HL-60 (cell line): ENCODE results near the gene RLIM.

ENCODE experiments used
- DNase-seq, 2 experiments: peaks; one replicate each; pipeline ENCODE4 v3.0.0-alpha.2; 2010 to 2020; ENCODE audit warnings: low read depth in 1 of 2, low spot score in 1 of 2
- H3K27ac ChIP-seq: fragments of 250-450 bp; sonication (Bioruptor Pico); replicated peaks from 2 replicates; pipeline ENCODE4 v1.5.1; 2020; ENCODE audit warnings: mild to moderate bottlenecking, moderate library complexity
- H3K27me3 ChIP-seq: fragments of 250-450 bp; sonication (Bioruptor Pico); 2 replicates; pipeline ENCODE4 v1.5.1; 2021; ENCODE audit warnings: mild to moderate bottlenecking, moderate library complexity; ENCODE audit not compliant: insufficient read depth, poor library complexity, severe bottlenecking
- H3K4me3 ChIP-seq: replicated peaks from 2 replicates; pipeline ENCODE4 v1.5.1; 2011; ENCODE audit warnings: mild to moderate bottlenecking, control low read depth, low read length; ENCODE audit not compliant: insufficient read depth
- GABPA ChIP-seq: IDR thresholded peaks from 2 replicates; pipeline ENCODE4 v1.6.1; 2012; ENCODE audit warnings: low read depth
- POLR2AphosphoS5 ChIP-seq: IDR thresholded peaks from 2 replicates; pipeline ENCODE4 v1.6.1; 2012; ENCODE audit warnings: low read depth
- SPI1 ChIP-seq: IDR thresholded peaks from 2 replicates; pipeline ENCODE4 v1.6.1; 2012; ENCODE audit warnings: low read depth, mild to moderate bottlenecking, borderline replicate concordance
- TF ChIP-seq, protein P1 (sequence below): IDR thresholded peaks from 2 replicates; pipeline ENCODE4 v1.6.1; 2012; ENCODE audit warnings: low read depth; ENCODE audit not compliant: insufficient replicate concordance
- TF ChIP-seq, protein P2 (sequence below): IDR thresholded peaks from one replicate; pipeline ENCODE4 v1.5.1; 2011; ENCODE audit warnings: low read length, control low read depth, inconsistent platforms; ENCODE audit not compliant: insufficient read depth

RLIM gene

DNA sequence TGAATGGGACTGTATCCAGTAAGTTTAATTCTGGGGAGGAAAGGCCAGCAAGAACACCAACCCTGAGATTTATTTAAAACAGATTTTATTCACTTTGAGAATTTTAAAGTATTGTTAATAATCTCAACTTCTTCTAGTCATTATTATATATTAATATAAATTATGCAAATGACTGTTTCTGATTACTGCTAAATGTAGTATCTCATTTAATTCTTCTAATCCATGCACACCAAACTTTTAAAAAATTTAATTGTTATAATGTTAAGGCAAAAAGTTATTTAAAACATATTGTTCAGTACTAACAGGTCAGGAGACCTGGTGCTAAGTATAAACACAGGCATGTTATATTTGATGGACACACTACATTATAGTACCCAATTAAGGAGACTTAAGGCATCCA lies 8.1 kb downstream of the RLIM start:
- Histone ChIP-seq H3K27me3 (no peaks in the 10 kb centered on the region), H3K4me3 (no peak overlapping the region), H3K27ac (no peak overlapping the region)
- no peak for DNase-seq
- TF ChIP-seq POLR2AphosphoS5, result no peak

DNA sequence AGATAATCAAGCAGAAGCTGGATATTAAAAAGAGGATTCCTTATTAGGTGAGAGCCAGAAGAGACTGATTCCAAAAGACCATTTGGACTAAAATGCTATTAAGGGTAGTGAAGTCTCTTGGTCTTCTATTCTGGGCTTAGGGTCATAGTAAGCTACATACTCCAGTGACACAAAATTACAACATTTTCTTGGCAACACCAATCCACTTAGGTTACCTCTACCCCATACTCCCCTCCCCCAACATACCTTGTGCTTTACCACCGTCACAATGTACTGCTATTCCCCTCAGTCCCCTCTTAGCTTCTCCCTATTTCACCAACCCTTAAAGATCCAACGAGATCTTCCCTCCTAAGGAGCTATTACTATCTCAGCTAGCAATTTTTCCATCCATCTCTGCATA lies 11.4 kb downstream of the RLIM start:
- H3K27ac ChIP-seq, result no peak overlapping the region
- no peaks in the 10 kb centered on the region for H3K27me3 ChIP-seq
- TF ChIP-seq SPI1 (no peak), POLR2AphosphoS5 (no peak), GABPA (no peak)
- TF ChIP-seq, protein P1, sequence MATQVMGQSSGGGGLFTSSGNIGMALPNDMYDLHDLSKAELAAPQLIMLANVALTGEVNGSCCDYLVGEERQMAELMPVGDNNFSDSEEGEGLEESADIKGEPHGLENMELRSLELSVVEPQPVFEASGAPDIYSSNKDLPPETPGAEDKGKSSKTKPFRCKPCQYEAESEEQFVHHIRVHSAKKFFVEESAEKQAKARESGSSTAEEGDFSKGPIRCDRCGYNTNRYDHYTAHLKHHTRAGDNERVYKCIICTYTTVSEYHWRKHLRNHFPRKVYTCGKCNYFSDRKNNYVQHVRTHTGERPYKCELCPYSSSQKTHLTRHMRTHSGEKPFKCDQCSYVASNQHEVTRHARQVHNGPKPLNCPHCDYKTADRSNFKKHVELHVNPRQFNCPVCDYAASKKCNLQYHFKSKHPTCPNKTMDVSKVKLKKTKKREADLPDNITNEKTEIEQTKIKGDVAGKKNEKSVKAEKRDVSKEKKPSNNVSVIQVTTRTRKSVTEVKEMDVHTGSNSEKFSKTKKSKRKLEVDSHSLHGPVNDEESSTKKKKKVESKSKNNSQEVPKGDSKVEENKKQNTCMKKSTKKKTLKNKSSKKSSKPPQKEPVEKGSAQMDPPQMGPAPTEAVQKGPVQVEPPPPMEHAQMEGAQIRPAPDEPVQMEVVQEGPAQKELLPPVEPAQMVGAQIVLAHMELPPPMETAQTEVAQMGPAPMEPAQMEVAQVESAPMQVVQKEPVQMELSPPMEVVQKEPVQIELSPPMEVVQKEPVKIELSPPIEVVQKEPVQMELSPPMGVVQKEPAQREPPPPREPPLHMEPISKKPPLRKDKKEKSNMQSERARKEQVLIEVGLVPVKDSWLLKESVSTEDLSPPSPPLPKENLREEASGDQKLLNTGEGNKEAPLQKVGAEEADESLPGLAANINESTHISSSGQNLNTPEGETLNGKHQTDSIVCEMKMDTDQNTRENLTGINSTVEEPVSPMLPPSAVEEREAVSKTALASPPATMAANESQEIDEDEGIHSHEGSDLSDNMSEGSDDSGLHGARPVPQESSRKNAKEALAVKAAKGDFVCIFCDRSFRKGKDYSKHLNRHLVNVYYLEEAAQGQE, result no peak
- TF ChIP-seq, protein P2, sequence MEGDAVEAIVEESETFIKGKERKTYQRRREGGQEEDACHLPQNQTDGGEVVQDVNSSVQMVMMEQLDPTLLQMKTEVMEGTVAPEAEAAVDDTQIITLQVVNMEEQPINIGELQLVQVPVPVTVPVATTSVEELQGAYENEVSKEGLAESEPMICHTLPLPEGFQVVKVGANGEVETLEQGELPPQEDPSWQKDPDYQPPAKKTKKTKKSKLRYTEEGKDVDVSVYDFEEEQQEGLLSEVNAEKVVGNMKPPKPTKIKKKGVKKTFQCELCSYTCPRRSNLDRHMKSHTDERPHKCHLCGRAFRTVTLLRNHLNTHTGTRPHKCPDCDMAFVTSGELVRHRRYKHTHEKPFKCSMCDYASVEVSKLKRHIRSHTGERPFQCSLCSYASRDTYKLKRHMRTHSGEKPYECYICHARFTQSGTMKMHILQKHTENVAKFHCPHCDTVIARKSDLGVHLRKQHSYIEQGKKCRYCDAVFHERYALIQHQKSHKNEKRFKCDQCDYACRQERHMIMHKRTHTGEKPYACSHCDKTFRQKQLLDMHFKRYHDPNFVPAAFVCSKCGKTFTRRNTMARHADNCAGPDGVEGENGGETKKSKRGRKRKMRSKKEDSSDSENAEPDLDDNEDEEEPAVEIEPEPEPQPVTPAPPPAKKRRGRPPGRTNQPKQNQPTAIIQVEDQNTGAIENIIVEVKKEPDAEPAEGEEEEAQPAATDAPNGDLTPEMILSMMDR, result no peak
- H3K4me3 ChIP-seq, result no peak overlapping the region
- DNase-seq, result no peak

DNA sequence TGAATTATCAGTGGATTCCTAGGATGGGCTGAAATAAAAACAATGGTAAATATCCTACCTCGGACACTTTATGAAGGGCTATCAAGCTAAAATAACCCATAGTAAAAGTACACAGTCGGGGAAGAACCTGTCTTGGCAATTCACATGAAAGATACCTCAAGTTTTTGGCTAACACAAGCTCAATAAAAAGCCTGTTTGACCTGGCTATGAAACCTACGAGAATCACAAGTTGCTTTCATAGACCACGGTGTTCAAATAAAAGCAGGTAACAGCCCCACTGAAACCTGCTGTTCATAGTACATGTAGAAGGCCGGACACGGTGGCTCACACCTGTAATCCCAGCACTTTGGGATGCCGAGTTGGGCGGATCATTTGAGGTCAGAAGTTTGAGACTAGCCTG lies 12.3 kb downstream of the RLIM start:
- no peak overlapping the region for H3K27ac ChIP-seq
- no peak for DNase-seq
- TF ChIP-seq SPI1, result no peak
- TF ChIP-seq, protein P2, result no peak
- no peak overlapping the region for H3K4me3 ChIP-seq
- no peaks in the 10 kb centered on the region for H3K27me3 ChIP-seq

DNA sequence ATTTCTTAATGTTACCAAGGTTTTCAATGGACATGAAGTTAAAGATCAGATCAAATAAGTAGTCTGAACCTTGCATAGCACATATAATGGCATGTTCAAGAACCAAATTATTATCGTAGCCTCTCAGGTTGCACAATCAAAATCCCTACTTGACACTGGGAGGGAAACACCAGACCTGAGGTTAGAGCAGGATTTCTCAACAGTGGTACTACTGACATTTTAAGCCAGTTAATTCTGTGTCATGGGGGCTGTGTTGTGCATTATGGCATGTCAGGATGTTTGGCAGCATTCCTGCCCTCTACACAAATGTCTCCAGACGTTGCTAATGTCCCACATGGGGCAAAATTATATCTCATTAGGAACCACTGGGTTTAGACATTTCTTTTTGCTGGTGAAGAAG lies 20.8 kb downstream of the RLIM start:
- Histone ChIP-seq H3K27ac (no peak overlapping the region), H3K4me3 (no peak overlapping the region), H3K27me3 (no peaks in the 10 kb centered on the region)
- TF ChIP-seq GABPA (no peak), SPI1 (no peak), POLR2AphosphoS5 (no peak)
- TF ChIP-seq, protein P2, result no peak
- TF ChIP-seq, protein P1, result no peak
- DNase-seq, result no peak
